HUDEP-2 (cell line): ENCODE results near the gene ANKRD40CL.
"Not testable (repeated sequence)": the region's sequence is repeated elsewhere in the genome, so short reads cannot be mapped to it uniquely, and the experiment has no call there.

Experiments
- DNase-seq, 76 experiments: peaks; one replicate each; lab custom pipeline; 2025; ENCODE audit not compliant: unreplicated experiment in 76 of 76; lab: John Stamatoyannopoulos, UW

ANKRD40CL gene, protein sequence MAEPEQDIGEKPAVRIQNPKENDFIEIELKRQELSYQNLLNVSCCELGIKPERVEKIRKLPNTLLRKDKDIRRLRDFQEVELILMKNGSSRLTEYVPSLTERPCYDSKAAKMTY

DNA sequence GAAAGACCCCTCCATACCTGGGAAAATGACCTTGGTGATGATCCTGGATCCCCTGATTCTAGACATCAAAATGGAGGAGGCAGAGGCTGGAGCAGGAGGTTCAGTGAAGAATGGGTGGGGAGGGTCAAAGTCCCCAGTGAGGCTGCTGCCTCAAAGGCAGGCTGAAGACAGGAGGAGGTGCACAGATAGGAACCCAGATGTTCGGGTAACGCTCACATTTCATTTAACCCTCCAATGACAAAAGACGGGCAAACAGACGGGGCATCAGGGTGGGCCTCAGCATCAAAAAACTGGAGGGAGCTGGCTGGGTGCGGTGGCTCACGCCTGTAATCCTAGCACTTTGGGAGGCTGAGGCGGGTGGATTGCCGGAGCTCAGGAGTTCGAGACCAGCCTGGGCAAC, at the start of gene ANKRD40CL:
TSS of gene ANKRD40CL (minus strand) at position 73 of the 400 bp plus-strand sequence. CDS start 605 bp downstream, outside the sequence.
- no peak for DNase-seq

DNA sequence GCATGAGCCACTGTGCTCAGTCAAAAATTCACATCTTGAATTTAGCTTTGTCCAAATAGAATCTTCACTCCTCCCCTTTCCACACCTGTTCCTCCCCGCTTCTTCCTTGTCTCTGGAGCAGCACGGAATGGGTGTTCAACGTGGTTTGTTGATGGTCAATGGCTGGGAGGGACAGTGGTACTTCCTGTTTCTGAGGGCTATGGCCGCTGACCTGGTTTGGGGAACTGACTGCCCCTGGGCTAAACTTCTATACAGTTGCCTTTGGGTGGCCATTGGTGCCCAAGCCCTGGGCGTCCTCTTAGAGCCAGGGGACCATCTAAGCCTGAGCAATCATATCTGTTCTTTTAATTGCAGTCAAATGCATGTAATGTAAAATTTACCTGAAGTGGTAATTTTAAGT, 49.0 kb upstream of the ANKRD40CL start:
- no peak for DNase-seq

DNA sequence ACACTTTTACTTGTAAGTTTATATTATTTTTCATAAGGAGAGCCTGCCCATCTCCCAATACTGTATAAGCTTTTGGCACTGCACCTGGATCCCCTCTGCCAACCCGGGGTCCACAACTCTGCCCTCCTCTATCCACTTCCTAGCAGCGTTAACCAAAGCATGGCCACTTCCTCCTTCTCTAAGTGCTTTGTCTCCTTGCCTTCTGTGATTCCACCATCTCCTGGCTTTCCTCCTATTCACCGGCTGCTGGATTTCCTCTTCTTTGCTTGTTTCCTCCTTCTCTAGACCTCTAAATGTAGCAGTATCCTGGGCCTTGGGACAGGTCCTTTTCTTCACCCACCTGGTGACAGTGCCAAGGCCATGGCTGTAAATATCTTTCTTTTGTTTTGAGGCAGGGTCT, 48.1 kb upstream of the ANKRD40CL start:
- no peak for DNase-seq

DNA sequence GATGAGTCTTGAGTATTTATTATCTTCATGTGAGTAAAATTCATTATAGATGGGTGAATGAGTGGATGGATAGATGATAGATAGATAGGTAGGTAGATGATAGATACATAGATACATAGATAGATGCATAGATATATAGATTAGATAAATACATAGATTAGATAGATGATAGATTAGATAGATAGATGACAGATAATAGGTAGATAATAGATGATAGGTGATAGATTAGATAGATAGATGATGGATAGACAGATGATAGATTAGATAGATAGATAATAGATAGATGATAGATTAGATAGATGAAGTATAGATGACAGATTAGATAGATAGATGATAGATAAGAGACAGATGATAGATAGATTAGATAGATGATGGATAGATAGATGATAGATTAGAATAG, 46.3 kb upstream of the ANKRD40CL start:
- no peak for DNase-seq

DNA sequence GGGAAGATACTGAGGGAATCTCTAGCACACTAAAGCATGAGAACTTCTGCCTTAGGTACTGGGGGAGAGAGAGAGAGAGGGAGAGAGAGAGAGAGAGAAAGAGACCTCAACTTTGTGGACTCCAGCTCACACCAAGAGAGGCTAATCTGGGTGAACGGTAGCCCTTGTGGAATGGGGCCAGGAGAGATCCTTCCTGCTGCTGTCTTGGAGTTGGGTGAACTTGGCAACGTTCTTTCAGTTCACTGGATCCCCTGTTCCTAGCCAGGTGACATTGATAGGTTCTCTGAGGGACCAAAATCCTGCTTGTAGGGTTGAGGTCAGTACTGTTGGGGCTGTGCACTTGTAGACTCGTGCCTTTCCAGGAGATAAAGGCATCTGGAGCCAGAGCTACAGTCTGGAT, 41.6 kb upstream of the ANKRD40CL start:
- DNase-seq = no peak

DNA sequence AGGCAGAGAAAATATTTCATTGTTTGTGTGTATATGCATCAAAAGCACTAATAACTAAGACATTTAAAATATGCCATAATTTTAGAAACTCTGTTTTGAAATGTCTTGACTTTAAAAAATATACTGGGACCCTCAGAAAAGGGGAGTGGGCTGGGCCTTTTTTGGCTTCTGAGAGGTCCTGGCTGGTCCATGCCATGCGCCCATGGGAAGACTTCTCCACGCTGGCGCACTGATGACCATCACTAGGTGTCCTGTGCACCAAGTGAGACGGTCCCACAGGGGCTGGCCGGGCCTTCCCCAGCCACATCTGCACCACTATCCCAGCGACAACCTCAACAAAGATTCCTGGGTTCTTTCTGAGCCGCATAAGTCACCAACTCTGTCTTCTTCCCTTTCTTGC, 41.1 kb upstream of the ANKRD40CL start:
- no peak for DNase-seq

DNA sequence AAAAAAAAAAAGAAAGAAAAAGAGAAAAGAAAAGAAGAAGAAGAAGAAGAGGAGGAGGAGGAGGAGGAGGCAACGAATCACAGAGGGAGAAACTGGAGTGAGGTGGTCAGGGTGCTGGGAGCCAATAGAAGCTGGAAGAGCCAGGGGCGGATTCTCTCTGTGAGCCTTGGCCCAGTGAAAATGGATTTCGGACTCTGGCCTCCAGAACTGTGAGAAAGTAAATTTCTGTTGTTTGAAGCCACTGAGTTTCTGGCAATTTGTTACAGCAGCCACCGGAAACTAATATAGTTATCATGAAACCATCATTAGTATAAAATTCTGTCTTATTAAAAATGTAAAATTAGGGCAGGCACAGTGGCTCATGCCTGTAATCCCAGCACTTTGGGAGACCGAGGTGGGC, 40.4 kb upstream of the ANKRD40CL start:
- no peak for DNase-seq

DNA sequence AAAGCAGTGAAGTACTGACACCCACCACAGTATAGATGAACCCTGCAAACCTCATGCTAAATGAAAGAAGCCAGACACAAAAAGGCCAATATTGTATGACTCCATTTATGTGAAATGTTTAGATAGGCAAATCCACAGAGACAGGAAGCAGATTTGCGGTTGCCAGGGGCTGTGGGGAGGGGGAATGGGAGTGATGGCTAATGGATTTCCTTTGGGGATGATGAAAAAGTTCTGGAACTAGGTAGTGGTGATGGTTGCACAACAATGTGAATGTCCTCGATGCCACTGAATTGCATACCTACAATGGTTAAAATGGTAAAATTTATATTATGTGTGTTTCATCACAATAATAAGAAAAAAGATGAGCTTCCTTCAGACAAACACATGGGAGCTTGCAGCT, 39.7 kb upstream of the ANKRD40CL start:
- DNase-seq = no peak

DNA sequence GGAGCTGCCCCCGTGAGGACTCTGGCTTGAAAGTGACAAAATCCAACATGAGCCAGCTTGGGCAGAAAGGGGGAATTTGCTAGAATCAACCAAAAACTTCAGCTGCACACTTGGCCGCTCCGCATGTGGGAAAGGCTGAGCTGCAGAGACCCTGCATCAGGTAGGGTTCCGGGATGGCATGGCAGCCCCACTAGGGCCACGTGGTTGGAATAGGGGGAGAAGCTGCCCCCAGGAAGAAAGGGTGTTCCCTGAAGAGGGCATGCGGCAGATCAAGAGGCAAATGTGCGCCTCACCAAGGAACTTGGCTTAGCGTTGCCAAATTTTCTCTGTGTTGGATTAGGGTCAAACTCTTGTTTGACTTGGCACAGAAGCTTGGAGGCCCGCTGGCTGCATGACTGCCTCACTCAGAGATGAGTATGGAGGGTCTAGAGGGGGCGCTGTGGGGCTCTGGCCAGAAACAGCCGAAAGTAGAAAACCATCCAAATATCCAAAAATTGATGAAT, 38.9 kb upstream of the ANKRD40CL start:
- DNase-seq = peak in 1 of 76 experiments; percentile 9

DNA sequence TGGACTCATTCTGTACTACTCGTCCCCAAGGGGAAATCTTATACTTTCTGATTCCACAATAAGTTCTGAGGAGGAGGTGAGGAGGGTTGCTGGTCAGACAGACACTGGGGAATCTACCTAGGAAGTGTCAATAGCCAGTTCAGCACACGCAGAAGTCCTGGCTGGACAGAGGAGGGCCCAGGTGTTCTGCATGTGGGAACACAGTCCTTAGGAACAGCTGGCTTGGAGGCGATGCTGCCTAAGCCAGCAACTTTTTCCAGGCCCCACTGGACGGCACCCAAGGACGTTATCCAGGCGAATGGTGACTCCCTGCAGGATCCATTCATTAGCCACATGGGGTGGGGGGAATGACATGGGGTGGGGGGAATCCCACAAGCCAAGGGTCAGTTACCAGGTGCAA, 38.2 kb upstream of the ANKRD40CL start:
- DNase-seq = no peak

DNA sequence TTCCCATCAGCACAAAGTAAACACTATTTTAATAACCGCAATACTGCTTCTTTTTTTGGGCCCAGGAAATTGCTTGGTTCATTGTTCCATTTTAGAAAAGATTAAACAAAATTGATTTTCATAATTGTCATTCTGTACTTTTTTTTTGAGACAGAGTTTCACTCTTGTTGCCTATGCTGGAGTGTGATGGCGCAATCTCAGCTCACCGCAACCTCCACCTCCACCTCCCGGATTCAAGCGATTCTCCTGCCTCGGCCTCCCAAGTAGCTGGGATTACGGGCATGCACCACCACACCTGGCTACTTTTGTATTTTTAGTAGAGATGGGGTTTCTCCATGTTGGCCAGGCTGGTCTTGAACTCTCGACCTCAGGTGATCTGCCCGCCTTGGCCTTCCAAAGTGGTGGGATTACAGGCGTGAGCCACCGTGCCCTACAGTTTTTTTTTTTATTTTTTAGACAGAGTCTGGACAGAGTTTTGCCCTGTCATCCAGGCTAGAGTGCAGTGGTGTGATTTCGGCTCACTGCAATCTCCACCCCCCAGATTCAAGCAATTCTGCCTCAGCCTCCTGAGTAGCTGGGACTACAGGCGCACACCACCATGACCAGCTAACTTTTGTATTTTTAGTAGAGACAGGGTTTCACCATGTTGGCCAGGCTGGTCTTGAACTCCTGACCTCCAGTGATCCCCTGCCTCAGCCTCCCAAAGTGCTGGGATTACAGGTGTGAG, 37.6 kb upstream of the ANKRD40CL start:
- DNase-seq = not testable (repeated sequence)

DNA sequence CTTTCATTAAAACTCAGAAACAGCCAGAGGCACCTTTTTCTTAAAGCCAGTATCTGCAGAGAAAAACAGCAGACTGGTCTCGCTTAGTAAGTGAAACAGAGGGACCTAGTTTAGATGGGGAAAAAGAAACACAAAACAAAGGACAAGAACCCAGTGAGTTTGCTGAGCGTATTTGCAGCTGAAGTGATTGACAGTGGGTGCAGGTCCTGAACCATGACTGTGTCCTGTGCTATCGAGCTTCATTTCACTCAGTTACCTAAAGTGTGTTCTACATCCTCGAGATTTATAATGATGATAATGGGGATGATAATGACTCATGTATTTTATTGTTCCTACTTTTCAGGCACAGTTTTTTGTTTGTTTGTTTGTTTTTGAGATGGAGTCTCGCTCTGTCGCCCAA, 36.4 kb upstream of the ANKRD40CL start:
- DNase-seq = no peak

DNA sequence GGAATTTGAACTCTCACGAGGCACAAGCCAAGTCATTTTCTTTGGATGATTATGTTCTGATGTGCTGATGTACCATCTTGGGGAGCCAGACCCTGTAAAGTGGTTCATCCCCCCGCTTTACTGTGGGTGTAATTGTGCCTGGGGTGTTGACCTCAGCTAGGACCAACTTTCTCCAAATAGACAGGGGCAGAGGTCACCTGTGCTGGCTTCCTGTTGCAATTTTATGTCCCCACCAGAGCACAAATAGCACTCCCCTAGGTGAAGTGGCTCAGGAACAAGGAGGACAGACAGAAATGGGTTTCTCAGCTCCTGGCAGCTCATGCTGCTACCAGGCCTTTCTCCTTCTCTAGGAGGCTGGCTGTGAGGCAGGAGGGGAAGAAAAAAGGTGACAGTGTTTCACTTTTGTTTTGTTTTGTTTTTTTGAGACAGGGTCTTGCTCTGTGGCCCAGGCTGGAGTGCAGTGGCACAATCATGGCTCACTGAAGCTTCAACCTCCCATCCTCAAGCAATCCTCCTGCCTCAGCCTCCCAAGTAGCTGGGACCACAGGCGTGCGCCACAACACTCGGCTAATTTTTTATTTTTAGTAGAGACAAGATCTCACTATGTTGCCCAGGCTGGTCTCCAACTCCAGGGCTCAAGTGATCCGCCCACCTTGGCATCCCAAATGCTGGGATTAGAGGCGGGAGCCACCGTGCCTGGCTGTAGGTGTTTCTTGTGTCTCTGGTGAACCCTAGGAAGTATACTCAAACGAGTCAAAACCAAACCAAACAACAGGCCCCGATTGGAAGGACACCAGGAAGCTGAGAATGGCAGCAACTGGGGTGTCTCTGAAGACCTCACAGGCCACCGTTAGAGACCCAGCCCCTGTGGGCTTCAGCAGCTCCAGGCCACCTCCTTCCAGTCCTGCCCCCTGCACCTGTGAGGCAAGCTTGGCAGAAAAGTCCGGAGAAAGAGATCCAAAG, 35.6 kb upstream of the ANKRD40CL start:
- no peak for DNase-seq

DNA sequence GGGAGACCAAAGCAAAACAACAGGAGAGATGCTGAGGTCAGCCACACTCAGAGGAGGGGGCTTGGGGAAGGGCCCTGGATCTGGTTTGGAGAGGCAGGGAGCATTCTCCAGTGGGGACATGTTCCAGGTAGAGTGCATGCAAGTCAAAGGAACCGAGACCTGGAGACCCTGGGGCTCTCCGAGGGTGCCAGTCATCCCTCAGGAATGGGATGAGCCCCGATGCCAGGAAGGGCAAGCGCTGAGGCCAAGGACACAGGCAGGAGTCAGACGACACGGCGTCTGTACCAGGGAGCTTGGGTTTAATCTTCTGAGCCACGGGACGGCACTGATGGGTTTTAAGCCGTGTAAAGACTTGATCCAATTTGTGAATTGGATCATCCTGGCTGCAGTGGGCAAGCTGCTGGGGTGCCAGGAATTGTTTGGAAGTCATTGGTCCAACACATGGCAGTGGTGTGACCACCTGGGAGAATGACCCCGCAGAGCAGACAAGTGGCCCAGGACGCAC, 32.9 kb upstream of the ANKRD40CL start:
- no peak for DNase-seq

DNA sequence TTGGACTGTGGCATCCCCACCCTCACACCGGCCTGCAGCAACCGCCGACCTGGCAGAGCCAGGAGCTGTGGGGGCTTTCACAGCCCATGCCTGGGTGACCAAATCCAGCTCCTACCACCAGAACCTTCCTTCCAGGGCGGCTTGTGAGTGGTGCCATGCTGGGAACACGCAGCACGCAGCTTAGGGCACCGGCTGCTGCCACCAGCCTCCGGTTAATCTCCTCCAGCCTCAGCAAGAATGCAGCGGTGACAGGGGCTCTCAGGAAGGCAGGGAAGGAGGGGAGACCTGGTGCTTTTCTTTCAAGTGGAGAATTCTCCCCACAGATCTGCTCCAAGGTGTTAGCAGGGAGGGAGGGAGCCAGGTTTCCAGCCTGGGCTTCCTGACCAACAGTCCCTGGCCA, 32.3 kb upstream of the ANKRD40CL start:
- no peak for DNase-seq

DNA sequence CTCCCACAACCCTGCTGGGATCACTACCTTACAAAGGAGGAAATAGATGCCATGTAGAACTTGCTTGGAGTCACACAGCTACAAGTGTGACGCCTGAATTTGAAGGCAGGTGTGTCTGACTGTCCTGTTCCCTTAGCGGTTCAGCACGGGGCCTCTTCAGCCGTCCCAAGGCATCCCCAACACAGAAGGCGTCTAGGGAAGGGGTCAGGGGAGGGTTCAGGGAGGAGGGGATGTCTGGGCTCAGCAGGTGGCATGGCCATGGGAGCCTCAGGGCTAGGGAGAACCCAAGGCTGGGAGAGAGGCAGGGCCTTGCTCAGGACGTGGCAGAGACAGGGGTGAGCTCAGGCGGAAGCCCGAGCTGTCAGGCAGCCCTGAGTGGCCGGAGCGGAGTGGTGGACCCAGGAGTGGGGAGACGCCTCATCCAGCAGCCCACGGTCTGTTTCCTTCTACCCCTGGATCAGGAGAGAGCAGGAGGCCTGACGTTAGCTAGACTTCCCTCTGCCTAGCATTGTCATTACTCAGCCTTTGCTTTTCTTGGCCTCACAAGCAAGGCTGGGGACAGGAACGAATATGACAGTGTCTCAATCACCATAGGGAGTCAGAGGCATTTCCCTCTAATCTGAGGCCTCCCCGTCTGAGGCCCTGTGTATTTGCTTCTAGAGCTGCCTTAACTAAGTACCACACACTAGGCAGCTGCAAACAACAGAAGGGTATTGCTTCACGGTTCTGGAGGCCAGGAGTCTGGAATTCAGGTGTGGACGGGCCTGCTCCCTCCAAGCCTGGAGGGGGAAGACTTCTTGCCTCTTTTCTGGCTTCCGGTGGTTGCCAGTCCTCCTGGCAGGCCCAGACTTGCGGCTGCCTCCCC, 31.3 kb upstream of the ANKRD40CL start:
- DNase-seq = no peak

DNA sequence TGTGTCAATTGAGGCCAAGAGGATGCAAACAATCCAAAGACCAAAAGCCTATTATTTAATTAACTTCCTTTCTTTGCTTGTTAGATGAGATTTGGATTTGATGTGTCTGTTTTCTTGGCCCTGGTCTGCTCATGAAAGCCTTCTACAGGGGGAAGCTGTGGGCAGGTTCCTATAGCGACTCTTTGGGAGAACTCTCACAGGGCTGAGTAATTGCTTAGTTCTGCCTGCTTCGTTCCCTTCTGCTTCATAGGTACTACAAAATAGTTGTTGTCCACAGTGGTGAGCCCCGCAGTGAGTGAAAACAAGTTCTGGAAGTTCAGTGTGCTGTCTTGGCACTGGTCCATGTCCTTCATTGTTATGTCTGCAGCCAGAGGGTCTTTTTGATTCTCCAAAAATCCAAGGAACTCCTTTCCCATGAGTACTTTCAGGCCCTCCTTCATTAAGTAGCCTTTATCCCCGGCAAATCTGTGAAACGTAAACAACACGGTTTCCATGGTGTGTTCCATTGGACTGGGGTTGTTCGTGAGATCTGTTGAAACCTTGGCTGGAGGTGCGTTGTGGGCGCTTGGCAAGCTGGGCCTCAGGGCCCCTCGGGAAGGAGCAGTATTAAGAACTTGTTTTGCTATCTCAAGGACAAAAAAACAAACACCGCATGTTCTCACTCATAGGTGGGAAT, 30.0 kb upstream of the ANKRD40CL start:
- no peak for DNase-seq

DNA sequence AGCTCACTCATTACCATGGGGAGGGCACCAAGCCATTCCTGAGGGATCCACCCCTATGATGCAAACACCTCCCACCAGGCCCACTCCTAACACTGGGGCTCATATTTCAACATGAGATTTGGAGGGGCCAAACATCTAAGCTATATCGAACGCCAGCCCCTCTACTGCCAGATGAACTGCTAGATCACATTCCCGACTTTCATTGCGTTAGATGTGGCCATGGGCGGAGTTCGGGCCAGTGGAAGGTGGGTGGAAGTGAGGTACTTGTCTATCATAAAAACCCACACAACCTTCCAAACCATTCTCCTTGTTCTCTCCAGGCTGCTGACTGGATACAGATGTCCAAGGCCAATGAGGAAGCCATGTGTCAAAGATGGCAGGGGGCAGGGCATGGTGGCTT, 27.0 kb upstream of the ANKRD40CL start:
- no peak for DNase-seq

DNA sequence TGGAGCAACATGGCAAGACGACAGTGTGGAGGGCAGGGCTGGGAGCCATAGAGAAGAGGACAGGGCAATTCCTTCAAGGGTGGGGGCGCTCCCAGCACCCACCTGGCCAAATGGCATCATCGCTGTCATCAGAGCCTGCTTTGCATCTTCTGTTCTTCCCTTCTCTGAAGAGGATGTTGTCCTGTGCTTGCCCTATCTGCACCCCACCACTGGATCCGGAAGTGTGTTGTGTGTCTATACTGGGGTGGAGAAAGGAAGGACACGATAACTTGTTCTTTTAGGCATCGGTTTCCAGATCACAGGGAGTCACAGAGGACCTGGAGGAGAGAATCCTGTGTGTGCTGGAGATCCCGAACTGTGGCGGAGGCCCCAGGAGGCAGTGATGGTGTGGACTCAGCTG, 25.7 kb upstream of the ANKRD40CL start:
- DNase-seq = no peak

DNA sequence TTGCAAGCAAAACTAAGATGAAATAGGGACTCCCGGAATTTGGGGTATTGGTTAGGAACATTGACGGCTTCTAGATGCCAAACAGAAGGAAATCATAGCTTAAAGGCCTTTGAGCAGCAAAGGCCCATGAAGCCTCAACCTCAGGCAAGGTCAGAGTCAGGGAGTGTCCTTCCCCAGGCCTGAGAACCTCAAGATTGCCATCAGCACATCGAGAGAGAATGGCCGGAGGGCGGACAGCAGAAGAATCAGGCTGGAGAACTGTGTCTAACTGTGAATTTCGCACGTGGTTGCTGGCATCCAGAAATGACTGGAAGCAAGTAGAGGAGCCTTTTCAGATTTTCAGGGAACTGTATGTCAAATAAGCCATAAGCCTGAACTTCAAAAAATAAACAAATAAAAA, 24.8 kb upstream of the ANKRD40CL start:
- no peak for DNase-seq
